GM23248 (cell line): Measurements from ENCODE around the gene AVPI1. TPM values are rescaled to one million over a fixed set of nuclear protein-coding genes. Genes with fewer than 3 reads are reported as not detected.

ENCODE experiments used
- DNase-seq: peaks from one replicate; pipeline ENCODE4 v3.0.0-alpha.2; 2015
- H2AFZ ChIP-seq: fragments of 200-600 bp; sonication (generic); 2 replicates; pipeline ENCODE4 v1.6.1; 2016; ENCODE audit warnings: antibody characterized with exemption
- H3F3A ChIP-seq: fragments of 200-600 bp; sonication (generic); 2 replicates; pipeline ENCODE4 v1.6.1; 2016; ENCODE audit warnings: mild to moderate bottlenecking, antibody characterized with exemption, mixed run types; ENCODE audit not compliant: insufficient read depth
- H3K27ac ChIP-seq: fragments of 200-600 bp; sonication (generic); 2 replicates; pipeline ENCODE4 v1.5.1; 2016; ENCODE audit warnings: mild to moderate bottlenecking
- H3K27me3 ChIP-seq: fragments of 200-600 bp; sonication (generic); replicated peaks from 2 replicates; pipeline ENCODE4 v1.6.1; 2016; ENCODE audit warnings: mild to moderate bottlenecking; ENCODE audit not compliant: insufficient read depth
- H3K36me3 ChIP-seq: fragments of 200-600 bp; sonication (generic); 2 replicates; pipeline ENCODE4 v1.6.1; 2016; ENCODE audit warnings: low read depth, mild to moderate bottlenecking
- H3K4me1 ChIP-seq: fragments of 200-600 bp; sonication (generic); 2 replicates; pipeline ENCODE4 v1.6.1; 2016; ENCODE audit warnings: mild to moderate bottlenecking; ENCODE audit not compliant: insufficient read depth
- H3K4me2 ChIP-seq: fragments of 200-600 bp; sonication (generic); one replicate; pipeline ENCODE4 v1.6.1; 2016; ENCODE audit warnings: mild to moderate bottlenecking; ENCODE audit not compliant: unreplicated experiment
- H3K4me3 ChIP-seq: fragments of 200-600 bp; sonication (generic); 2 replicates; pipeline ENCODE4 v1.5.1; 2016; ENCODE audit warnings: mild to moderate bottlenecking
- H3K79me2 ChIP-seq: fragments of 200-600 bp; sonication (generic); 2 replicates; pipeline ENCODE4 v1.6.1; 2016; ENCODE audit warnings: mild to moderate bottlenecking; ENCODE audit not compliant: insufficient read depth
- H3K9ac ChIP-seq: fragments of 200-600 bp; sonication (generic); 2 replicates; pipeline ENCODE4 v1.6.1; 2016; ENCODE audit warnings: mild to moderate bottlenecking
- H3K9me2 ChIP-seq: fragments of 200-600 bp; sonication (generic); 2 replicates; pipeline ENCODE4 v1.6.1; 2016; ENCODE audit warnings: mixed run types, mild to moderate bottlenecking, moderate library complexity; ENCODE audit not compliant: insufficient read depth
- H3K9me3 ChIP-seq: fragments of 200-600 bp; sonication (generic); one replicate; pipeline ENCODE4 v1.6.1; 2017; ENCODE audit warnings: low read depth
- H4K20me1 ChIP-seq: fragments of 200-600 bp; sonication (generic); 2 replicates; pipeline ENCODE4 v1.6.0; 2016; ENCODE audit not compliant: insufficient read depth
- EZH2 ChIP-seq: fragments of 200-600 bp; sonication (generic); IDR thresholded peaks from 2 replicates; pipeline ENCODE4 v1.6.1; 2018; ENCODE audit warnings: antibody characterized with exemption, mild to moderate bottlenecking; ENCODE audit not compliant: insufficient read depth, poor library complexity, severe bottlenecking
- EZH2phosphoT487 ChIP-seq: fragments of 200-600 bp; sonication (generic); IDR thresholded peaks from 2 replicates; pipeline ENCODE4 v1.6.1; 2018; ENCODE audit warnings: antibody characterized with exemption, moderate library complexity, mild to moderate bottlenecking, low read depth; ENCODE audit not compliant: insufficient read depth
- WGBS, 2 experiments: methylation state at CpG; one replicate each; pipeline ENCODE4 v1.1.6; 2015 to 2017; ENCODE audit warnings: low lambda C conversion rate in 2 of 2, low coverage in 1 of 2; ENCODE audit errors: missing lambda C conversion rate in 2 of 2; 5-methylcytosine and 5-hydroxymethylcytosine counted together
- in situ Hi-C: fragments of 300-500 bp; cut with MboI; formaldehyde crosslinking; loops from 2 replicates; pipeline ENCODE4 v1.15.0; 2020
- polyA plus RNA-seq: library from polyadenylated mRNA; unstranded; fragments of >200 nt; fragmentation: Nextera tagmentation; extraction: Ambion mirVana; gene quantifications from 2 replicates; pipeline ENCODE4 v1.2.1, GENCODE V29; 2016
- total RNA-seq: library from RNA; depleted of rRNA; stranded (reverse); fragments of >200 nt; shearing (Covaris generic); gene quantifications from 2 replicates; pipeline ENCODE4 v1.2.3, GENCODE V29; 2014; rRNA removed

Gene AVPI1, protein sequence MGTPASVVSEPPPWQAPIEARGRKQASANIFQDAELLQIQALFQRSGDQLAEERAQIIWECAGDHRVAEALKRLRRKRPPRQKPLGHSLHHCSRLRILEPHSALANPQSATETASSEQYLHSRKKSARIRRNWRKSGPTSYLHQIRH
- total RNA-seq = 13.4 and 33.8 TPM in 2 replicates
- polyA plus RNA-seq = 30.5 and 31.4 TPM in 2 replicates

- H3K9me2 ChIP-seq = no peaks in the 10 kb centered on the region
- peak within 1 kb of the TSS; percentile 64 for H2AFZ ChIP-seq
- H3K4me1 ChIP-seq = peaks cover 59% of the 10 kb centered on the region
- peak within 1 kb of the TSS; percentile 99 for H3K27ac ChIP-seq
- WGBS, 2 experiments = 1% methylated on average over 59 to 71 of the region's 78 CpGs
- H3K4me3 ChIP-seq = peak within 1 kb of the TSS; percentile 91
- no peaks in the 10 kb centered on the region for H3K9me3 ChIP-seq
- H3K36me3 ChIP-seq = no peaks in the 10 kb centered on the region
- H3K27me3 ChIP-seq = no peaks in the 10 kb centered on the region
- peak; percentile 97 for DNase-seq
- in situ Hi-C loops = no loop called here
- no peak for TF ChIP-seq EZH2
- TF ChIP-seq EZH2phosphoT487 = no peak
- peaks cover 68% of the 10 kb centered on the region for H3F3A ChIP-seq
- peak within 1 kb of the TSS; percentile 96 for H3K4me2 ChIP-seq
- peak within 1 kb of the TSS; percentile 94 for H3K9ac ChIP-seq
- peaks cover 47% of the 10 kb centered on the region for H3K79me2 ChIP-seq
- no peaks in the 10 kb centered on the region for H4K20me1 ChIP-seq
These were observed at the start of gene AVPI1 for GRCh38 chr10:97686962-97687784. AVPI1 (minus strand) TSS chr10:97687241; CDS start chr10:97679905, 7,336 bp downstream.

DNA sequence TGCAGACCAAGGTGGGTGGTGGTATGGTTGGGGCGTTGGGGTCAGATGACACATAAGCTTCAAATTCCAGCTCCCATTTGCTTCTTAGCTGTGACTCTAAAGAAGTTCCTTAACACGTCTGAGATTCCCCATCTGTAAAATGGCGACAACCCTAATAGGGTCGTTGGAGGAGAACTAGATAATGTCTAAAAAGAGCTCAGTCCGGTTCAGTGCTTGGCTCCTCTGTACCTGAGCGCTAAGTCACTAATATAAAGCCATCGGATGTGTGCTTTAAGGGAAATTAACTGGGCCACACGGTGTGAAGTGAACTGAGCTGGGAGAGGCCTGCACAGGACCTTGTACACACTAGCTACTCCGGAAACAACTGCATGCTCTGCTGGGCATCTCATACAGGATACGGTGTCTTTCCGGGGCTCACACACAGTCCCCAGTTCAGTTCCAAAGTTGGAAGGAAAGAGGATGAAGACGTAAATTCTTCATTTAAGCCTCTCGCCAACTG lies 49.4 kb upstream of the AVPI1 start:
- in situ Hi-C loops = no loop called here
- 56% methylated on average over 13 of the region's 13 CpGs for WGBS, 2 experiments
- H3K4me3 ChIP-seq = peak overlapping the region; percentile 95

DNA sequence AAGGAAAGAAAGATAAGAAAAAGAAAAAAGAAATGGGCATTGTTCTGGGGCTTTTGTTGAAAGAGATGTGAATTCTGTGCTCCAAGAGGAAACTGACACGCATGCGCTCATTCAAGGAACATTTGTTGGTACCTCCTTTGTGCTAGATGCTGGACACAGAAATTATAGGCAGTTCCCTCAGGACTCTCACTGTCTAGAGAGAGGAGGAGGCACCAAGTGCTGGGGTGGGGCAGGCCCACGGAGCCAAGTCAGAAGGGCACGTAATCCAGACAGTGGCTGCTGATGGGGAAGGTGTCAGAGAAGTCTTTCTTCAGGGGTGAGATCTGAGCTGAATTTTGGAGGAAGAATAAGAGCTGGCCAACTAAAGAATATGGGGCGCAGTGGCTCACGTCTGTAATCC lies 47.0 kb upstream of the AVPI1 start:
- H3K4me2 ChIP-seq = no peak overlapping the region
- peaks cover 19% of the 10 kb centered on the region for H3K79me2 ChIP-seq
- H3K4me1 ChIP-seq = peaks cover 11% of the 10 kb centered on the region
- H3K27ac ChIP-seq = no peak overlapping the region
- no peak for DNase-seq
- H4K20me1 ChIP-seq = no peaks in the 10 kb centered on the region
- in situ Hi-C loops = no loop called here
- H3F3A ChIP-seq = peaks cover 6% of the 10 kb centered on the region; the same call in 1 of the 2 replicates
- no peaks in the 10 kb centered on the region for H3K9me3 ChIP-seq
- H3K9me2 ChIP-seq = no peaks in the 10 kb centered on the region
- H3K9ac ChIP-seq = no peak overlapping the region
- no peak overlapping the region for H2AFZ ChIP-seq
- H3K36me3 ChIP-seq = no peaks in the 10 kb centered on the region
- TF ChIP-seq EZH2phosphoT487 (no peak), EZH2 (no peak)
- no peaks in the 10 kb centered on the region for H3K27me3 ChIP-seq
- whole genome bisulfite sequencing, 2 experiments = 77 to 81% methylated on average over 6 of the region's 6 CpGs
- no peak overlapping the region for H3K4me3 ChIP-seq

More for the DNA sequence above, 49.4 kb upstream of the AVPI1 start:
- Histone ChIP-seq H3K4me2 (peak overlapping the region; percentile 60), H3K79me2 (peaks cover 44% of the 10 kb centered on the region), H3K9me2 (no peaks in the 10 kb centered on the region), H3K4me1 (peaks cover 11% of the 10 kb centered on the region), H3K36me3 (peaks cover 11% of the 10 kb centered on the region), H3K9ac (peak overlapping the region; percentile 97), H3K9me3 (no peaks in the 10 kb centered on the region), H2AFZ (peak overlapping the region; percentile 90), H3K27ac (no peak overlapping the region), H3F3A (peaks cover 6% of the 10 kb centered on the region; the same call in 1 of the 2 replicates), H4K20me1 (0 out of 2 replicates have a peak, but pooled peaks cover 5% of the 10 kb centered on the region), H3K27me3 (no peaks in the 10 kb centered on the region)
- TF ChIP-seq EZH2 = no peak
- TF ChIP-seq EZH2phosphoT487 = no peak
- DNase-seq = no peak

GRCh38 chr10:97733256-97733655 lies 46.2 kb upstream of the AVPI1 start:
- no peak for DNase-seq
- no peaks in the 10 kb centered on the region for H3K27me3 ChIP-seq
- no peaks in the 10 kb centered on the region for H3K36me3 ChIP-seq
- WGBS, 2 experiments = 87 to 91% methylated on average over 5 of the region's 5 CpGs
- no peak overlapping the region for H3K4me2 ChIP-seq
- H3F3A ChIP-seq = peaks cover 6% of the 10 kb centered on the region; the same call in 1 of the 2 replicates
- no peak overlapping the region for H3K4me3 ChIP-seq
- peaks cover 12% of the 10 kb centered on the region for H3K79me2 ChIP-seq
- H3K9ac ChIP-seq = no peak overlapping the region
- in situ Hi-C loops = no loop called here
- no peak for TF ChIP-seq EZH2phosphoT487
- TF ChIP-seq EZH2 = no peak
- H4K20me1 ChIP-seq = no peaks in the 10 kb centered on the region
- no peaks in the 10 kb centered on the region for H3K9me3 ChIP-seq
- H2AFZ ChIP-seq = no peak overlapping the region
- H3K27ac ChIP-seq = no peak overlapping the region
- no peaks in the 10 kb centered on the region for H3K9me2 ChIP-seq
- peaks cover 5% of the 10 kb centered on the region for H3K4me1 ChIP-seq
